ENCODE results near the gene MED22.
"Not testable (repeated sequence)": the region's sequence is repeated elsewhere in the genome, so short reads cannot be mapped to it uniquely, and the experiment has no call there.

Gene MED22

DNA sequence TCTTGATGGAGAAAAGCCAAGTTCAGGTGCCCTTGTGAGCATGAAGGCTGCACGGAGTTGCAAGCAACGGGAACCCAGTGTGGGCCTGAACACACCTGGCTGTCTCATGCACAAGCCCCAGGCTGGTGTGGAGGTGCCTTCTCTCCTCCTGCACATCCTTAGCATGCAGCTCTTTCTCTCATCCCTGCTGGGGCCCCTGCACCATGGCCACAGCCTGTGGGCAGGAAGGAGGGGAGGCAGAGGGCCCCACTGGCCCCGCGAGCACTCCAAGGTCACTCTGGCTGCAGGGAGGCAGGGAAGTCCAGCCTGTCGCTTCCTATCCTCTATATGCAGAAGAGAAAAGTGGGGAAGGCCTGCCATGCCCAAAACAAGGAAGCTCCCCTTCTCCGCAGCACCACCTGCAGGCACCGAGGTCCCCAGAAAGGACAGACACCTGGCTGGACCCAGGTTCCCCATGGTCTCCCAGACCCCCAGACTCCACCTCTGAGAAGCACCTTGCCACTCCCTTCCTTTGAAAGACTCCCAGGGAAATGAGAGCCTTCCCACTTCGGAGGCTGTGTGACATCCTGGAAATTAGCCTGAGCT lies 46.8 kb upstream of the MED22 start:
- TF ChIP-seq EZH2phosphoT487 (IDR thresholded peaks at IDR 0.05; ENCODE audit: borderline replicate concordance), result no peak
- TF ChIP-seq, protein P1, sequence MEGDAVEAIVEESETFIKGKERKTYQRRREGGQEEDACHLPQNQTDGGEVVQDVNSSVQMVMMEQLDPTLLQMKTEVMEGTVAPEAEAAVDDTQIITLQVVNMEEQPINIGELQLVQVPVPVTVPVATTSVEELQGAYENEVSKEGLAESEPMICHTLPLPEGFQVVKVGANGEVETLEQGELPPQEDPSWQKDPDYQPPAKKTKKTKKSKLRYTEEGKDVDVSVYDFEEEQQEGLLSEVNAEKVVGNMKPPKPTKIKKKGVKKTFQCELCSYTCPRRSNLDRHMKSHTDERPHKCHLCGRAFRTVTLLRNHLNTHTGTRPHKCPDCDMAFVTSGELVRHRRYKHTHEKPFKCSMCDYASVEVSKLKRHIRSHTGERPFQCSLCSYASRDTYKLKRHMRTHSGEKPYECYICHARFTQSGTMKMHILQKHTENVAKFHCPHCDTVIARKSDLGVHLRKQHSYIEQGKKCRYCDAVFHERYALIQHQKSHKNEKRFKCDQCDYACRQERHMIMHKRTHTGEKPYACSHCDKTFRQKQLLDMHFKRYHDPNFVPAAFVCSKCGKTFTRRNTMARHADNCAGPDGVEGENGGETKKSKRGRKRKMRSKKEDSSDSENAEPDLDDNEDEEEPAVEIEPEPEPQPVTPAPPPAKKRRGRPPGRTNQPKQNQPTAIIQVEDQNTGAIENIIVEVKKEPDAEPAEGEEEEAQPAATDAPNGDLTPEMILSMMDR (conservative IDR thresholded peaks at IDR 0.05; ENCODE audit: low read length), result no peak
- Histone ChIP-seq H3K9me3 (ENCODE audit: insufficient read depth, low read depth, low read length) (no peaks in the 10 kb centered on the region), H2AFZ (ENCODE audit: low read length) (no peak overlapping the region), H3K36me3 (ENCODE audit: insufficient read depth, low read length) (no peaks in the 10 kb centered on the region), H3K4me3 (ENCODE audit: low read length, poor library complexity, severe bottlenecking) (no peak overlapping the region), H3F3A (ENCODE audit: low read depth) (no peaks in the 10 kb centered on the region), H3K27me3 (ENCODE audit: insufficient read depth, low read length, poor library complexity, severe bottlenecking) (no peaks in the 10 kb centered on the region), H4K20me1 (ENCODE audit: insufficient read depth, low read length, poor library complexity, severe bottlenecking) (no peaks in the 10 kb centered on the region), H3K9me2 (replicated peaks; ENCODE audit: low read depth, low read length) (no peaks in the 10 kb centered on the region), H3K4me2 (ENCODE audit: low read depth, low read length, poor library complexity, severe bottlenecking) (no peak overlapping the region), H3K79me2 (ENCODE audit: insufficient read depth, low read length) (no peaks in the 10 kb centered on the region), H3K9ac (ENCODE audit: low read depth, low read length, poor library complexity, severe bottlenecking) (no peak overlapping the region), H3K4me1 (ENCODE audit: insufficient read depth, low read length, poor library complexity, severe bottlenecking) (no peaks in the 10 kb centered on the region)

DNA sequence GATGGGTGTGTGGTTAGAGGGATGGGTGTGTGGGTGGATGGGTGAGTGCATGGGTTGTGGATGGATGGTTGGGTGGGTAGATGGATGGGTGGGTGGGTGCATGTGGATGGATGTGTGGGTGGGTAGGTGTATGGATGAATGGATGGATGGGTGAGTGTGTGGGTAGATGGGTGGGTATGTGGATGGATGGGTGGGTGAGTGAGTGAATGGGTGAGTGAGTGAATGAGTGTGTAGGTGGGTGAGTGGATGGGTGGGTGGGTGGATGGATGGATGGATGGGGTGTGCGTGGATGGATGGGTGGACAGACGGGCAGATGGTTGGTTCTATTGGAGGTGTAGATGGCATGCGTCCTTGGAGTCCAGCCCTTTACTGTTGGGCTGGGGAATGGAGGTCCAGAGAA lies 45.5 kb upstream of the MED22 start:
- Histone ChIP-seq H3K27me3 (ENCODE audit: insufficient read depth, low read length, poor library complexity, severe bottlenecking) (no peaks in the 10 kb centered on the region), H2AFZ (ENCODE audit: low read length) (no peak overlapping the region), H3K9ac (ENCODE audit: low read depth, low read length, poor library complexity, severe bottlenecking) (no peak overlapping the region), H3K4me2 (ENCODE audit: low read depth, low read length, poor library complexity, severe bottlenecking) (no peak overlapping the region), H3K79me2 (ENCODE audit: insufficient read depth, low read length) (no peaks in the 10 kb centered on the region), H3K36me3 (ENCODE audit: insufficient read depth, low read length) (no peaks in the 10 kb centered on the region), H3K9me3 (ENCODE audit: insufficient read depth, low read depth, low read length) (no peaks in the 10 kb centered on the region), H4K20me1 (ENCODE audit: insufficient read depth, low read length, poor library complexity, severe bottlenecking) (no peaks in the 10 kb centered on the region), H3F3A (ENCODE audit: low read depth) (no peaks in the 10 kb centered on the region), H3K9me2 (replicated peaks; ENCODE audit: low read depth, low read length) (no peaks in the 10 kb centered on the region), H3K4me3 (ENCODE audit: low read length, poor library complexity, severe bottlenecking) (no peak overlapping the region), H3K4me1 (ENCODE audit: insufficient read depth, low read length, poor library complexity, severe bottlenecking) (no peaks in the 10 kb centered on the region)
- TF ChIP-seq EZH2phosphoT487 (IDR thresholded peaks at IDR 0.05; ENCODE audit: borderline replicate concordance), result no peak
- TF ChIP-seq, protein P1 (conservative IDR thresholded peaks at IDR 0.05; ENCODE audit: low read length), result no peak

DNA sequence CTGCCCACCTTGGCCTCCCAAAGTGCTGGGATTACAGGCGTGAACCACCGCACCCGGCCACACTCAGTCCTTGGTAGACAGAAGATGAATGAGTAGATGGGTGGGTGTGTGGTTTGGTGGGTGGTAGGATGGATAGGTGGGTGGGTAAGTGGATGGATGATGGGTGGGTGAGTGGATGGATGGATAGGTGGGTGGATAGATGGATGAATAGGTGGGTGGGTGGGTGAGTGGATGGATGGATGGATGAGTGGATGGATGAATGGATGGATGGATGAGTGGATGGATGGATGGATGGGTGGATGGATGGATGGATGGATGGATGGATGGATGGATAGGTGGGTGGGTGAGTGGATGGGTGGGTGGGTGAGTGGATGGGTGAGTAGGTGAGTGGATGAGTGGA lies 44.4 kb upstream of the MED22 start:
- H3K4me1 ChIP-seq (ENCODE audit: insufficient read depth, low read length, poor library complexity, severe bottlenecking); H3K9ac ChIP-seq (ENCODE audit: low read depth, low read length, poor library complexity, severe bottlenecking); H3K4me2 ChIP-seq (ENCODE audit: low read depth, low read length, poor library complexity, severe bottlenecking); H2AFZ ChIP-seq (ENCODE audit: low read length); H3K79me2 ChIP-seq (ENCODE audit: insufficient read depth, low read length); H3K4me3 ChIP-seq (ENCODE audit: low read length, poor library complexity, severe bottlenecking); H3K9me2 ChIP-seq (replicated peaks; ENCODE audit: low read depth, low read length); H3K27me3 ChIP-seq (ENCODE audit: insufficient read depth, low read length, poor library complexity, severe bottlenecking); H4K20me1 ChIP-seq (ENCODE audit: insufficient read depth, low read length, poor library complexity, severe bottlenecking); H3K9me3 ChIP-seq (ENCODE audit: insufficient read depth, low read depth, low read length); H3K36me3 ChIP-seq (ENCODE audit: insufficient read depth, low read length); H3F3A ChIP-seq (ENCODE audit: low read depth): not testable (repeated sequence)

DNA sequence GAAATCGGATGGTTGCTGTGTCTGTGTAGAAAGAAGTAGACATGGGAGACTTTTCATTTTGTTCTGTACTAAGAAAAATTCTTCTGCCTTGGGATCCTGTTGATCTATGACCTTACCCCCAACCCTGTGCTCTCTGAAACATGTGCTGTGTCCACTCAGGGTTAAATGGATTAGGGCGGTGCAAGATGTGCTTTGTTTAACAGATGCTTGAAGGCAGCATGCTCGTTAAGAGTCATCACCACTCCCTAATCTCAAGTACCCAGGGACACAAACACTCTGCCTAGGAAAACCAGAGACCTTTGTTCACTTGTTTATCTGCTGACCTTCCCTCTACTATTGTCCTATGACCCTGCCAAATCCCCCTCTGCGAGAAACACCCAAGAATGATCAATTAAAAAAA lies 43.5 kb upstream of the MED22 start:
- H3K79me2 ChIP-seq (ENCODE audit: insufficient read depth, low read length); H3K9me3 ChIP-seq (ENCODE audit: insufficient read depth, low read depth, low read length); H3K36me3 ChIP-seq (ENCODE audit: insufficient read depth, low read length); H3K4me3 ChIP-seq (ENCODE audit: low read length, poor library complexity, severe bottlenecking); H2AFZ ChIP-seq (ENCODE audit: low read length); H3K9me2 ChIP-seq (replicated peaks; ENCODE audit: low read depth, low read length); H3K4me2 ChIP-seq (ENCODE audit: low read depth, low read length, poor library complexity, severe bottlenecking); H3F3A ChIP-seq (ENCODE audit: low read depth); H3K27me3 ChIP-seq (ENCODE audit: insufficient read depth, low read length, poor library complexity, severe bottlenecking); H3K4me1 ChIP-seq (ENCODE audit: insufficient read depth, low read length, poor library complexity, severe bottlenecking); H4K20me1 ChIP-seq (ENCODE audit: insufficient read depth, low read length, poor library complexity, severe bottlenecking); H3K9ac ChIP-seq (ENCODE audit: low read depth, low read length, poor library complexity, severe bottlenecking): not testable (repeated sequence)

Data from Loucy (cell line).